Endothelial cell of umbilical vein (primary cell): ENCODE data around the gene CDK6. TPM values are rescaled to one million over a fixed set of nuclear protein-coding genes. Genes with fewer than 3 reads are reported as not detected.

Source experiments
- BruUV-seq: library from RNA; stranded (reverse); fragments of 400-500 nt; replicated peaks from 2 replicates; lab custom pipeline; 2021; lab: Mats Ljungman, UMichigan
- CTCF ChIA-PET: fragments of 300-600, 350-600 bp; sonication (Branson Sonifier 250); formaldehyde crosslinking; loops from one replicate; lab custom pipeline; 2021; ENCODE audit warnings: antibody characterized with exemption, inconsistent platforms; lab: Charles Lee
- POLR2A ChIA-PET: fragments of 300-600, 350-600 bp; sonication (Branson Sonifier 250); formaldehyde crosslinking; loops from one replicate; lab custom pipeline; 2021; ENCODE audit warnings: antibody characterized with exemption, inconsistent platforms; lab: Charles Lee
- DNase-seq: peaks from one replicate; pipeline ENCODE4 v3.0.0-alpha.2; 2011; ENCODE audit warnings: low read depth, low spot score
- FAIRE-seq: peaks from 2 replicates; lab custom pipeline; 2011; peaks lifted over from hg19 to GRCh38; lab: Jason Lieb, UNC
- H2AFZ ChIP-seq: 2 replicates; pipeline ENCODE4 v1.6.0; 2012; ENCODE audit warnings: low read depth, low read length, control low read depth, inconsistent platforms
- H3K27ac ChIP-seq: 2 replicates; pipeline ENCODE4 v1.5.1; 2011; ENCODE audit warnings: low read depth, mild to moderate bottlenecking, control low read depth, low read length, moderate library complexity; ENCODE audit not compliant: insufficient read depth
- H3K27me3 ChIP-seq, 2 experiments: 2 replicates each; pipeline versions ENCODE4 v1.6.0 to v1.6.1; 2011; ENCODE audit warnings: low read length in 2 of 2, mixed read lengths in 1 of 2; ENCODE audit not compliant: control insufficient read depth in 2 of 2, insufficient read depth in 2 of 2
- H3K36me3 ChIP-seq, 2 experiments: 2 replicates in 1 of 2; 3 replicates in 1 of 2; pipeline ENCODE4 v1.5.1; 2011; ENCODE audit warnings: low read length in 2 of 2, mild to moderate bottlenecking in 1 of 2, moderate library complexity in 1 of 2; ENCODE audit not compliant: control insufficient read depth in 2 of 2, insufficient read depth in 2 of 2; ENCODE audit errors: extremely low read depth in 1 of 2
- H3K4me1 ChIP-seq: 3 replicates; pipeline ENCODE4 v1.5.1; 2011; ENCODE audit warnings: mild to moderate bottlenecking, low read length; ENCODE audit not compliant: control insufficient read depth, insufficient read depth; ENCODE audit errors: extremely low read depth
- H3K4me2 ChIP-seq: 2 replicates; pipeline ENCODE4 v1.6.1; 2011; ENCODE audit warnings: low read length, control low read depth, mixed read lengths; ENCODE audit not compliant: insufficient read depth
- H3K4me3 ChIP-seq, 3 experiments: fragments of 200-600 bp in 1 of 3; sonication (generic), shearing (Covaris generic) in 1 of 3; replicated peaks in 1 of 3; 2 replicates each; pipeline ENCODE4 v1.5.1; 2011 to 2016; ENCODE audit warnings: control low read depth in 3 of 3, low read length in 3 of 3, mild to moderate bottlenecking in 2 of 3, inconsistent platforms in 1 of 3, low read depth in 1 of 3, moderate library complexity in 1 of 3; ENCODE audit not compliant: insufficient read depth in 1 of 3
- H3K79me2 ChIP-seq: 2 replicates; pipeline ENCODE4 v1.6.0; 2012; ENCODE audit warnings: low read length, inconsistent platforms; ENCODE audit not compliant: control insufficient read depth, insufficient read depth
- H3K9ac ChIP-seq: replicated peaks from 2 replicates; pipeline ENCODE3; 2011; ENCODE audit warnings: low read length, control low read depth; ENCODE audit not compliant: insufficient read depth; ENCODE audit errors: extremely low read depth
- H3K9me1 ChIP-seq: replicated peaks from 3 replicates; pipeline ENCODE4 v1.6.0; 2011; ENCODE audit warnings: mild to moderate bottlenecking, low read length; ENCODE audit not compliant: control insufficient read depth, insufficient read depth; ENCODE audit errors: extremely low read depth
- H3K9me3 ChIP-seq: replicated peaks from 2 replicates; pipeline ENCODE4 v1.5.1; 2012; ENCODE audit warnings: low read length, inconsistent platforms; ENCODE audit not compliant: control insufficient read depth, insufficient read depth
- H4K20me1 ChIP-seq: replicated peaks from 2 replicates; pipeline ENCODE3; 2011; ENCODE audit warnings: mild to moderate bottlenecking, low read length; ENCODE audit not compliant: control insufficient read depth, insufficient read depth; ENCODE audit errors: extremely low read depth
- CTCF ChIP-seq, 2 donors: IDR thresholded peaks; 1 replicate in 1 of 2; 2 replicates in 1 of 2; pipeline ENCODE4 v1.5.1; 2011; ENCODE audit warnings: low read length in 2 of 2, mild to moderate bottlenecking in 2 of 2, moderate library complexity in 2 of 2, control low read depth in 1 of 2, inconsistent platforms in 1 of 2, low read depth in 1 of 2; ENCODE audit not compliant: insufficient read depth in 1 of 2; ENCODE audit errors: extremely low read depth in 1 of 2
- EZH2 ChIP-seq: IDR thresholded peaks from 2 replicates; pipeline ENCODE4 v1.6.1; 2012; ENCODE audit warnings: borderline replicate concordance, low read depth, mild to moderate bottlenecking, moderate library complexity, low read length, inconsistent platforms; ENCODE audit not compliant: severe bottlenecking
- FOS ChIP-seq: IDR thresholded peaks from 2 replicates; pipeline ENCODE4 v1.6.1; 2011; ENCODE audit warnings: mild to moderate bottlenecking, low read length, moderate library complexity, borderline replicate concordance; ENCODE audit not compliant: insufficient read depth
- GATA2 ChIP-seq: IDR thresholded peaks from 2 replicates; pipeline ENCODE4 v1.7.0; 2011; ENCODE audit warnings: low read depth, mild to moderate bottlenecking, moderate library complexity, mixed read lengths, low read length; ENCODE audit not compliant: insufficient read length, insufficient read depth
- JUN ChIP-seq: IDR thresholded peaks from 2 replicates; pipeline ENCODE4 v1.6.1; 2011; ENCODE audit warnings: borderline replicate concordance, low read depth; ENCODE audit not compliant: insufficient read length, insufficient read depth
- MAX ChIP-seq: IDR thresholded peaks from 2 replicates; pipeline ENCODE4 v1.6.1; 2011; ENCODE audit not compliant: insufficient read depth, insufficient read length
- MYC ChIP-seq: IDR thresholded peaks from one replicate; pipeline ENCODE4 v1.6.1; 2011; ENCODE audit warnings: mild to moderate bottlenecking, low read depth, low read length
- POLR2A ChIP-seq: IDR thresholded peaks from 2 replicates; pipeline ENCODE4 v1.6.1; 2012; ENCODE audit warnings: low read depth, mild to moderate bottlenecking, control low read depth, low read length
- POLR2AphosphoS5 ChIP-seq: IDR thresholded peaks from 2 replicates; pipeline ENCODE4 v1.6.1; 2012; ENCODE audit warnings: low read depth, mild to moderate bottlenecking, control low read depth, low read length, moderate library complexity; ENCODE audit not compliant: insufficient read depth
- dilution Hi-C: fragments of 300-500 bp; cut with MboI; formaldehyde crosslinking; loops from one replicate; pipeline ENCODE4 v1.15.0; 2019; ENCODE audit warnings: low sequenced_read_pairs; ENCODE audit not compliant: extremely low pct_ligation_motif_present
- intact Hi-C: fragments of 100-400 bp; cut with micrococcal nuclease; formaldehyde crosslinking; loops from one replicate; pipeline ENCODE4 v1.10.0; 2022
- polyA plus RNA-seq, 4 experiments: library from polyadenylated mRNA; depleted of rRNA in 3 of 4; stranded (reverse) in 3 of 4; unstranded in 1 of 4; fragments of >200 nt; gene quantifications; 2 replicates each; pipeline versions ENCODE4 v1.2.1 to v1.2.3, GENCODE V29; 2011 to 2012; ENCODE audit warnings: missing spikeins in 1 of 4
- total RNA-seq: library from RNA; stranded (reverse); gene quantifications from 2 replicates; pipeline ENCODE4 v1.2.3, GENCODE V29; 2021

Gene CDK6
- total and polyA plus RNA-seq, 2 donors (not counting 3 experiments of a cell fraction or from before 2014, with no cell fraction given), result 6.0 to 28.2 TPM

DNA sequence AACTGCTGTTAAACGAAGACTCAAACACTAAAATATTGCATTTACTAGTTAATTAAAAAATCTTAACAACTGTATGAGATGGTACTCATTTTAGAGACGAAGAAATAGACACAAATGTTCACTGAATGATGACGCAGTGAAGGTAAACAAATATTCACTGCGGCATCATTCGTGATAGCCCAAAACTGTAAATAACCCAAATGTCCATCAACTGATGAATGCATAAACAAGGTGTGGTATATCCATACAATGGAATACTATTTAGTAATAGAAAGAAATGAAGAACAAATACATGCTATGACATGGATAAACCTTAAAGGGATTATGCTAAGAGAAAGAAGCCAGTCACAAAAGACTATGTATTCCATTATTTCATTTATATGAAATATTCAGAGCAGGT lies 51.4 kb downstream of the CDK6 start:
- dilution Hi-C loops, result no loop called here
- Histone ChIP-seq H3K4me2 (no peak overlapping the region), H3K79me2 (peaks cover 9% of the 10 kb centered on the region), H3K9me3 (peaks cover 3% of the 10 kb centered on the region), H3K9ac (no peak overlapping the region), H3K4me1 (peaks cover 20% of the 10 kb centered on the region), H3K9me1 (no peaks in the 10 kb centered on the region), H2AFZ (no peak overlapping the region), H3K36me3 (no peaks in the 10 kb centered on the region), H4K20me1 (no peaks in the 10 kb centered on the region), H3K4me3 (no peak overlapping the region), H3K27me3 (no peaks in the 10 kb centered on the region), H3K27ac (no peak overlapping the region)
- TF ChIP-seq POLR2A, result no peak
- TF ChIP-seq MAX, result no peak
- TF ChIP-seq CTCF (IDR thresholded peaks at IDR 0.05; ENCODE audit: extremely low read depth in 1 of 2, insufficient read depth in 1 of 2, low read depth in 1 of 2, low read length in 2 of 2), result no peak
- TF ChIP-seq EZH2, result no peak
- no peak for TF ChIP-seq GATA2
- TF ChIP-seq FOS, result no peak
- TF ChIP-seq MYC, result no peak
- no peak for TF ChIP-seq JUN
- TF ChIP-seq POLR2AphosphoS5, result no peak
- no TSS peak for BruUV-seq
- intact Hi-C loops, result no loop called here
- CTCF ChIA-PET, result no interaction called here
- POLR2A ChIA-PET, result no interaction called here
- DNase-seq, result no peak
- FAIRE-seq, result no peak
